ENCODE results near the gene GCKR. TPM values are rescaled to one million over a fixed set of nuclear protein-coding genes. Genes with fewer than 3 reads are reported as not detected.

GCKR gene, protein sequence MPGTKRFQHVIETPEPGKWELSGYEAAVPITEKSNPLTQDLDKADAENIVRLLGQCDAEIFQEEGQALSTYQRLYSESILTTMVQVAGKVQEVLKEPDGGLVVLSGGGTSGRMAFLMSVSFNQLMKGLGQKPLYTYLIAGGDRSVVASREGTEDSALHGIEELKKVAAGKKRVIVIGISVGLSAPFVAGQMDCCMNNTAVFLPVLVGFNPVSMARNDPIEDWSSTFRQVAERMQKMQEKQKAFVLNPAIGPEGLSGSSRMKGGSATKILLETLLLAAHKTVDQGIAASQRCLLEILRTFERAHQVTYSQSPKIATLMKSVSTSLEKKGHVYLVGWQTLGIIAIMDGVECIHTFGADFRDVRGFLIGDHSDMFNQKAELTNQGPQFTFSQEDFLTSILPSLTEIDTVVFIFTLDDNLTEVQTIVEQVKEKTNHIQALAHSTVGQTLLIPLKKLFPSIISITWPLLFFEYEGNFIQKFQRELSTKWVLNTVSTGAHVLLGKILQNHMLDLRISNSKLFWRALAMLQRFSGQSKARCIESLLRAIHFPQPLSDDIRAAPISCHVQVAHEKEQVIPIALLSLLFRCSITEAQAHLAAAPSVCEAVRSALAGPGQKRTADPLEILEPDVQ
- not detected in 2 replicates for total RNA-seq

DNA sequence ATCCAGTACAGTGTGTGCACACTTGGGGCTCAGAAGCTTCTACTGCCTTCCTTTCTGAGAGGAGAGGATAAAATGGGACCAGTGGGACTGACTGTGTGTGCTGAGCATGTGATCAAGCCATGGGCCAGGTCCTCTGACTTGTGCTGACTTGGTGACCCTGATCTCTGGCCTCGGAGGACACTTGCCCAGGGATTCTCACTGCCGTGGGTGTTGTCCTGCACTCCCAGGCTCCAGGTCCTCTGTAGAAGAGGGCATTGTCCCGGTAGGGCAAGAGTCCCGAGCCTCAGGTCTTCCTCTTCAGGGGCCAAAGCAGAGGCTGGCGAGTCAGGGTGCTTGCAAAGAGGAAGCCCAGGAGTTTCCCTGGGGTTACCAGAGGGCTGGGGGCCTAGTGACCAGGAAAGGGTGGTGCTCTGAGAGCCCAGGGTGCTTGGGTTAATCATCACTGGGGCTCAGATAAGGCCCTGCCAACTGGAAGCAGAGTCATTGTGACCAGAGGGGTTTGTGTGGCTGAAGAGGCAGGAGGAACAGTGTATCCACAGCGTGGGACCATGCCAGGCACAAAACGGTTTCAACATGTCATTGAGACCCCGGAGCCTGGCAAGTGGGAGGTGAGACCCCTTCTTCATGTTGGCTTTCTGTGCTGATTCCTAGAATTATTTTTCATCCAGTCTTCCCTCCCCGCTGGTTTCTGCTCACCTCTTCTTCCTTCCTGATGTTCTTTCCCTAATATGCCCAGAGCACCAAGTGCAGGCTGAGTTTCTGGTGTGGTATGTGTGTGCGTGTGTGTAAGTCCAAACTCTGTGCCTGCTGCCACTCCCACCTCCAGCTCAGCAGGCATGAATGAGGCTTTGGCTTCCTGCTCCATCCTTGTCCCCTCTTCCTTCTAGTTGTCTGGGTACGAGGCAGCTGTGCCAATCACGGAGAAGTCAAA is at the start of gene GCKR:
GCKR (plus strand) TSS at position 483 of the 931 bp plus-strand sequence; CDS start at position 549, 66 bp downstream.

DNA sequence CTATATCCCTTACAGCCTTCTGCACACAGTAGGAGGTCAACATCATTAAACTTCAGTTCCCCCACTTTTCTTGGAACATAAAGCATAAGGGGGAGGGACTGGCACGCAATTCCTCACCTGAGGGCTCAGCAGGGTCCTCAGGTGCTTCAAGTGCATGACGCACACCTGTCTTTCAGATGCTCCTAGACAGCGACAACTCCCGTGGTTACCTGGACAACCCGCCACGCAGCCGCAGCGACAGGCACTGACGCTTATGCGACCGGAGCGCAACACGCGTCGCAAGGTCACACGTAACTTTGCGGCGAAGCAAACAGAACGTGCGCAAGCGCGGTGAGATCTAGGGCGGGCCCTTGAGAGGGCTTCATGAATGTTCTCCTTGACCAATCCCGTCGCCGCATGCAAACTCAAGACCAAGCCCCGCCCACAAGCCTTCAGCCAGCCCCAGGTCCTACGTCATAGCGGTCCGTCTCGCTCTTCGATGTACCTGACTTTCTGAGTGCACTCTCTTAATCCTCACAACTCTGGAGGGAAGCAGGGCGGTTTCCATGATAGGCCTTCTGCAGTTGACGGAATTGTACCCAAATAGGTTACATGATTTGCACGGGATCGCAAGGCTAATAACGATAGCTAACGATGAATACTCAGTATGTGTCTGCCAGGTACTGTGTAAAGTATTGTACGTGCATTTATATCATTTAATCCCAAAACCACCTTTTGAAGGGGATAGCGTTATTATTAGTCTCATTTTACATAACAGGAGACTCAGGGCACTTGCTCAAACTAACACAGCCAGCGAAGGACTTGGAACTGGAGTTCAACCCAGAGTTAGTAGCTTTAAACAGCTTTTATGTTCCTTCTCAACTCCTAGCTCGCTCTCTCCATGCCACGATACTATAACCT is 6.9 kb upstream of the GCKR start, which contains the start of gene IFT172:
IFT172 (minus strand) TSS at position 246 of the 900 bp plus-strand sequence; CDS start at position 156, 90 bp downstream.

DNA sequence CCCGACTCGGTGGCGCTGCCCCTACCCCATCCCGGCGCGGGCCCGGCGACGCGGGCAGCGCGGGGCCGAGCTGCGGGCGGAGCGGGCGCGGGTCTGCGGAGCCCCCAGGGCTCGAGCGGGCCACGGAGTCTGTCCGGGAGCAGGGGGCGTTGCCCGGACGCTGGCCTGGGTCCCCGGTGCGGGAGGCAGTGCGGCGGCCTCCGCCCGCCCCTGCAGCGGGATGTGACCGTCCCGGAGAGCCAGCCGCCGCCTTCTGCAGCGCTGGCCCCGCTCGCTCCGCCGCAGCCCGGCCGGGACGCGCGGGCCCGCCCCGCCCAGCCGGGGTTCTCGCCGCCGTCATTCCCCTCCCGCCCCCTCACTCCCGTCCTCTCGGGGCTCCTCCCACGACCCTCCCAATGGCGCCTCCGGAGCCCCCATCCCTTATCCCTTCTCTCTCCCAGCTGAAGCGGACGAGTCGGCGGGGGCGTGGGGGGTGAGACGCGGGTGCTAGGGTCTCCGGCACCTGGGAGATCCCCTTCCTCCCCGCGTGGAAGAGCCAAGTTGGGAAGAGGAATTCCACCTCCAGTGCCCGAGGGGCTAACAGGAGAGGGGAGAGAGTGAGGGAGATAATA is 1.6 kb upstream of the GCKR start, which contains the start of gene FNDC4:
FNDC4 (minus strand) TSS at position 257 of the 611 bp plus-strand sequence. CDS start 521 bp downstream, outside the sequence.

Other genes starting within 250 kb of the GCKR start
- 6.3 and 21.2 TPM in 2 replicates for gene SLC30A3, start 233.8 kb upstream of the GCKR start, total RNA-seq
- 0.60 and 2.4 TPM in 2 replicates for gene DNAJC5G, start 221.4 kb upstream of the GCKR start, total RNA-seq
- 0.52 and 1.3 TPM in 2 replicates for gene TRIM54, start 214.4 kb upstream of the GCKR start, total RNA-seq
- gene UCN, start 188.4 kb upstream of the GCKR start, total RNA-seq = 0.22 and 0.34 TPM in 2 replicates
- gene MPV17, start 173.7 kb upstream of the GCKR start, total RNA-seq = 38.0 and 43.1 TPM in 2 replicates
- 17.0 and 22.3 TPM in 2 replicates for gene GTF3C2, start 140.1 kb upstream of the GCKR start, total RNA-seq
- 21.5 and 25.9 TPM in 2 replicates for gene EIF2B4, start 126.5 kb upstream of the GCKR start, total RNA-seq
- 130 and 131 TPM in 2 replicates for gene SNX17, start 126.2 kb upstream of the GCKR start, total RNA-seq
- 6.4 and 6.8 TPM in 2 replicates for gene ZNF513, start 116.1 kb upstream of the GCKR start, total RNA-seq
- gene PPM1G, start 87.2 kb upstream of the GCKR start, total RNA-seq = 87.2 and 94.8 TPM in 2 replicates
- 94.3 and 108 TPM in 2 replicates for gene NRBP1, start 68.2 kb upstream of the GCKR start, total RNA-seq
- not detected in 2 replicates for gene KRTCAP3, start 54.5 kb upstream of the GCKR start, total RNA-seq
- gene IFT172, start 7.1 kb upstream of the GCKR start, total RNA-seq = 10.5 and 14.3 TPM in 2 replicates
- gene FNDC4, start 1.6 kb upstream of the GCKR start, total RNA-seq = 8.3 and 9.5 TPM in 2 replicates
- 17.3 and 20.6 TPM in 2 replicates for gene ZNF512, start 86.2 kb downstream of the GCKR start, total RNA-seq
- gene CCDC121, start 132.2 kb downstream of the GCKR start, total RNA-seq = 2.0 and 2.1 TPM in 2 replicates
- 29.6 and 37.8 TPM in 2 replicates for gene GPN1, start 132.2 kb downstream of the GCKR start, total RNA-seq
- 14.0 and 14.2 TPM in 2 replicates for gene SUPT7L, start 166.8 kb downstream of the GCKR start, total RNA-seq
- gene SLC4A1AP, start 167.1 kb downstream of the GCKR start, total RNA-seq = 14.2 and 18.4 TPM in 2 replicates